ENCODE data around the gene CHPF2.

DNA sequence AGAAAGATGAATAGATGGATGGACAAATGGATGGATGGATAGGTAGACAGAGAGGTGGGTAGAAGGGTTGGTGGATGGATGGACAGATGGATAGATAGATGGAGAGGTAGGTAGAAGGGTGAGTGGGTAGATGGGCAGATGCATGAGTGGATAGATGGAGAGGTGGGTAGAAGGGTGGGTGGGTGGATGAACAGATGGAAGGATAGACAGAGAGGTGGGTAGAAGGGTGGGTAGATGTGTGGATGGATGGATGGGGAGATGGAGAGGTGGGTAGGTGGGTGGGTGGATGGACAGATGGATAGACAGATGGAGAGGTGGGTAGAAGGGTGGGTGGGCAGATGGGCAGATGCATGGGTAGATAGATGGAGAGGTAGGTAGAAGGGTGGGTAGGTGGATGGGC lies 34.4 kb upstream of the CHPF2 start:
- TF ChIP-seq POLR2A (IDR thresholded peaks at IDR 0.05; ENCODE audit: low read length) (no peak), GATA1 (IDR thresholded peaks at IDR 0.05; ENCODE audit: low read depth, low read length) (no peak)
